HG03064 (cell line): ENCODE measurements around the gene BCAR3.

ENCODE experiments used
- ATAC-seq: cut with Tn5 transposase; IDR thresholded peaks from one replicate; pipeline ENCODE4 v1.9.1; 2021; ENCODE audit warnings: low read depth; ENCODE audit not compliant: unreplicated experiment

The BCAR3 gene

GRCh38 chr1:93518516-93518915, 163.1 kb downstream of the BCAR3 start:
- no peak for ATAC-seq

- no peak for ATAC-seq
Observed at GRCh38 chr1:93516164-93516563, 165.5 kb downstream of the BCAR3 start.
